Prostate gland (tissue), 2 donors: ENCODE measurements around the gene HABP2.

Source experiments
- POLR2A ChIP-seq: fragments of 450-650 bp; IDR thresholded peaks from one replicate; pipeline ENCODE4 v1.6.1; 2016; ENCODE audit warnings: antibody characterized with exemption, mild to moderate bottlenecking
- TF ChIP-seq, protein P1 (sequence below), 4 experiments: fragments of 200-600 bp in 2 of 4; fragments of 450-650 bp in 2 of 4; sonication (generic) in 2 of 4; IDR thresholded peaks; 1 replicate in 3 of 4; 2 replicates in 1 of 4; pipeline ENCODE4 v1.5.1; 2016 to 2019; ENCODE audit warnings: antibody characterized with exemption in 4 of 4, mild to moderate bottlenecking in 2 of 4, moderate library complexity in 2 of 4

DNA sequence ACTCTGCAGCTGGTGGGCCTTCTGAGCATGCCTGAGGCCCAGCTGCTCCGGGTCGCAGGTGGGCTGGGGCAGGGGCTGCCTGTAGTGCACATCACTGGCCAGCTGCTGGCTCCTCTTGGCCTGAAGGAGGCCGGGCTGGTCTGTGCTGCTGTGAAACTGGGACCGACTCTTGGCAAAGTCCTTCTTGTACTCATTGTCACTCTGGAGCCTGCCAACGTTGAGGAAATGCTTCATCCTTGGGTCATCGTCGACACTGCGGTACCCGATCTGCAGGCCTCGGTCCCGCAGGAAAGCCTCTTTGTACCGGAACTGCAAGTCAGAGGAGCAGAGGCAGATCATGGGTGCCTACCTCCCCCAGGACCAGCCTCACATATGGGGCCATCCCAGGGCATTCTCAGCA is 37.7 kb downstream of the HABP2 start:
- TF ChIP-seq, protein P1, sequence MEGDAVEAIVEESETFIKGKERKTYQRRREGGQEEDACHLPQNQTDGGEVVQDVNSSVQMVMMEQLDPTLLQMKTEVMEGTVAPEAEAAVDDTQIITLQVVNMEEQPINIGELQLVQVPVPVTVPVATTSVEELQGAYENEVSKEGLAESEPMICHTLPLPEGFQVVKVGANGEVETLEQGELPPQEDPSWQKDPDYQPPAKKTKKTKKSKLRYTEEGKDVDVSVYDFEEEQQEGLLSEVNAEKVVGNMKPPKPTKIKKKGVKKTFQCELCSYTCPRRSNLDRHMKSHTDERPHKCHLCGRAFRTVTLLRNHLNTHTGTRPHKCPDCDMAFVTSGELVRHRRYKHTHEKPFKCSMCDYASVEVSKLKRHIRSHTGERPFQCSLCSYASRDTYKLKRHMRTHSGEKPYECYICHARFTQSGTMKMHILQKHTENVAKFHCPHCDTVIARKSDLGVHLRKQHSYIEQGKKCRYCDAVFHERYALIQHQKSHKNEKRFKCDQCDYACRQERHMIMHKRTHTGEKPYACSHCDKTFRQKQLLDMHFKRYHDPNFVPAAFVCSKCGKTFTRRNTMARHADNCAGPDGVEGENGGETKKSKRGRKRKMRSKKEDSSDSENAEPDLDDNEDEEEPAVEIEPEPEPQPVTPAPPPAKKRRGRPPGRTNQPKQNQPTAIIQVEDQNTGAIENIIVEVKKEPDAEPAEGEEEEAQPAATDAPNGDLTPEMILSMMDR (IDR thresholded peaks at IDR 0.05) = no peak
- TF ChIP-seq POLR2A = no peak
